PC-9 (cell line): Measurements from ENCODE around the gene SH3RF2.

Source experiments
- CTCF ChIP-seq: fragments of 200-600 bp; sonication (generic); conservative IDR thresholded peaks from 2 replicates; pipeline ENCODE4 v1.6.1; 2017; ENCODE audit warnings: mixed run types, antibody characterized with exemption, mild to moderate bottlenecking, moderate library complexity
- EZH2 ChIP-seq: fragments of 200-600 bp; sonication (generic); IDR thresholded peaks from 2 replicates; pipeline ENCODE4 v1.8.0; 2017; ENCODE audit warnings: antibody characterized with exemption, low read depth

GRCh38 chr5:145925803-145926202 lies 10.6 kb upstream of the SH3RF2 start:
- TF ChIP-seq CTCF (no peak), EZH2 (no peak)
